HepG2 (cell line): Measurements from ENCODE around the gene SEMA3F. TPM values are rescaled to one million over a fixed set of nuclear protein-coding genes. Genes with fewer than 3 reads are reported as not detected.

Experiments used
- ATAC-seq: fragments of 200-7000 bp; cut with Tn5 transposase; 3 replicates; pipeline ENCODE4 v1.9.1; 2020; ENCODE audit warnings: mild to moderate bottlenecking, moderate library complexity
- BruUV-seq: library from RNA; stranded (reverse); fragments of 400-500 nt; replicated peaks from 2 replicates; lab custom pipeline; 2021; lab: Mats Ljungman, UMichigan
- CTCF ChIA-PET: fragments of 300-600 bp; formaldehyde crosslinking; extraction: SDS; loops from one replicate; lab custom pipeline; 2021; ENCODE audit warnings: low total read pairs, inconsistent platforms, low intra/inter-chr PET ratio; lab: Yijun Ruan, JAX
- POLR2A ChIA-PET: fragments of 350-600 bp; sonication (Branson Sonifier 250); formaldehyde crosslinking; loops from one replicate; lab custom pipeline; 2020; ENCODE audit warnings: antibody characterized with exemption, inconsistent platforms; lab: Yijun Ruan, JAX
- DNase-seq: peaks from one replicate; pipeline ENCODE4 v3.0.0-alpha.2; 2015; ENCODE audit warnings: low spot score
- FAIRE-seq: peaks from 3 replicates; lab custom pipeline; 2011; peaks lifted over from hg19 to GRCh38; lab: Jason Lieb, UNC
- H2AFZ ChIP-seq: one replicate; pipeline ENCODE4 v1.6.1; 2011; ENCODE audit warnings: low read length, inconsistent platforms
- H3K27ac ChIP-seq: fragments of 300-600 bp; 3 replicates; pipeline ENCODE4 v1.8.0; 2011; ENCODE audit warnings: mixed run types, mild to moderate bottlenecking, mixed read lengths, low read length, inconsistent platforms; ENCODE audit not compliant: insufficient read depth; ENCODE audit errors: extremely low read length
- H3K27me3 ChIP-seq, 2 experiments: fragments of 200-600 bp in 1 of 2; 2 replicates in 1 of 2; 3 replicates in 1 of 2; pipeline versions ENCODE4 v1.6.0 to v1.8.0; 2011; ENCODE audit warnings: low read length in 2 of 2, mild to moderate bottlenecking in 2 of 2, moderate library complexity in 2 of 2, inconsistent platforms in 1 of 2; ENCODE audit not compliant: insufficient read depth in 2 of 2, control insufficient read depth in 1 of 2
- H3K36me3 ChIP-seq, 2 experiments: fragments of 200-600 bp in 1 of 2; replicated peaks in 1 of 2; 2 replicates in 1 of 2; 3 replicates in 1 of 2; pipeline versions ENCODE4 v1.5.1 to v1.8.0; 2011; ENCODE audit warnings: low read length in 2 of 2, inconsistent platforms in 1 of 2; ENCODE audit not compliant: insufficient read depth in 2 of 2, control insufficient read depth in 1 of 2
- H3K4me1 ChIP-seq: 2 replicates; pipeline ENCODE4 v1.5.1; 2012; ENCODE audit warnings: low read length, inconsistent platforms; ENCODE audit not compliant: insufficient read depth
- H3K4me2 ChIP-seq: 2 replicates; pipeline ENCODE4 v1.6.0; 2011; ENCODE audit warnings: low read depth, low read length, inconsistent platforms
- H3K4me3 ChIP-seq, 3 experiments: fragments of 200-600 bp in 1 of 3; sonication (generic), shearing (Covaris generic) in 1 of 3; replicated peaks in 1 of 3; 2 replicates each; pipeline ENCODE4 v1.5.1; 2011 to 2016; ENCODE audit warnings: low read length in 3 of 3, inconsistent platforms in 2 of 3, low read depth in 2 of 3, mild to moderate bottlenecking in 2 of 3, control low read depth in 1 of 3, mixed read lengths in 1 of 3; ENCODE audit not compliant: insufficient read depth in 1 of 3
- H3K79me2 ChIP-seq: one replicate; pipeline ENCODE4 v1.6.1; 2011; ENCODE audit warnings: low read length, inconsistent platforms; ENCODE audit not compliant: insufficient read depth
- H3K9ac ChIP-seq: 2 replicates; pipeline ENCODE4 v1.6.0; 2011; ENCODE audit warnings: mild to moderate bottlenecking, low read depth, low read length, inconsistent platforms; ENCODE audit not compliant: insufficient read depth
- H3K9me3 ChIP-seq: 2 replicates; pipeline ENCODE4 v1.5.1; 2012; ENCODE audit warnings: mild to moderate bottlenecking, low read length
- H4K20me1 ChIP-seq: 2 replicates; pipeline ENCODE4 v1.6.0; 2011; ENCODE audit warnings: inconsistent platforms, mild to moderate bottlenecking, low read length, moderate library complexity; ENCODE audit not compliant: insufficient read depth
- CHD4 ChIP-seq: fragments of 200-600 bp; sonication (generic); IDR thresholded peaks from 2 replicates; pipeline ENCODE4 v1.7.0; 2017; ENCODE audit warnings: mild to moderate bottlenecking, low read length, borderline replicate concordance
- GTF2F1 ChIP-seq: fragments of 150-350 bp; IDR thresholded peaks from 2 replicates; pipeline ENCODE4 v1.6.1; 2014; ENCODE audit warnings: low read length
- NCOR1 ChIP-seq: fragments of 200-600 bp; sonication (generic); IDR thresholded peaks from 2 replicates; pipeline ENCODE4 v1.7.0; 2017; ENCODE audit warnings: antibody characterized with exemption, low read length, borderline replicate concordance
- PAX8 ChIP-seq: sonication (generic); formaldehyde crosslinking; IDR thresholded peaks from 2 replicates; pipeline ENCODE4 v1.8.0; 2022; ENCODE audit warnings: mild to moderate bottlenecking, missing genetic modification reagents, borderline replicate concordance
- ZNF768 ChIP-seq: sonication (generic); formaldehyde crosslinking; IDR thresholded peaks from 2 replicates; pipeline ENCODE4 v1.4.0; 2020; ENCODE audit warnings: missing genetic modification reagents
- ZNF773 ChIP-seq: sonication (generic); formaldehyde crosslinking; IDR thresholded peaks from 2 replicates; pipeline ENCODE4 v1.4.0; 2020; ENCODE audit warnings: missing genetic modification reagents, borderline replicate concordance
- ZNF777 ChIP-seq: sonication (generic); formaldehyde crosslinking; IDR thresholded peaks from 2 replicates; pipeline ENCODE4 v1.4.0; 2020; ENCODE audit warnings: missing genetic modification reagents
- ZNF891 ChIP-seq: sonication (generic); formaldehyde crosslinking; IDR thresholded peaks from 2 replicates; pipeline ENCODE4 v1.5.0; 2020; ENCODE audit warnings: mild to moderate bottlenecking, missing genetic modification reagents
- WGBS: methylation state at CpG from one replicate; pipeline ENCODE4 v1.1.6; 2017; ENCODE audit warnings: low lambda C conversion rate; 5-methylcytosine and 5-hydroxymethylcytosine counted together
- in situ Hi-C: cut with HindIII; loops from 2 replicates; pipeline ENCODE4 v1.10.0; 2017; ENCODE audit warnings: low pct_unique_long_range_greater_than_20kb; ENCODE audit not compliant: extremely low pct_ligation_motif_present
- intact Hi-C: fragments of 100-400 bp; cut with micrococcal nuclease; formaldehyde crosslinking; loops from one replicate; pipeline ENCODE4 v1.10.0; 2022; ENCODE audit not compliant: unreplicated experiment
- polyA plus RNA-seq, 8 experiments: library from polyadenylated mRNA; depleted of rRNA in 3 of 8; stranded (reverse) in 7 of 8; unstranded in 1 of 8; fragments of >200 nt; fragmentation: Illumina TruSeq in 4 of 8; extraction: Trizol in 4 of 8; gene quantifications; 2 replicates each; pipeline versions ENCODE4 v1.2.1 to v1.2.3, GENCODE V29; 2011 to 2016; ENCODE audit warnings: low read depth in 4 of 8, missing spikeins in 1 of 8, mixed read lengths in 1 of 8; ENCODE audit not compliant: insufficient read depth in 1 of 8
- total RNA-seq, 5 experiments: library from RNA; depleted of rRNA; stranded (reverse); fragments of >200 nt; fragmentation: Illumina TruSeq; extraction: Trizol; gene quantifications; 2 replicates each; pipeline ENCODE4 v1.2.3, GENCODE V29; 2016; ENCODE audit warnings: low read depth in 1 of 5
- TF ChIP-seq, protein P1 (sequence below): sonication (generic); formaldehyde crosslinking; IDR thresholded peaks from 2 replicates; pipeline ENCODE4 v1.8.0; 2022; ENCODE audit warnings: mild to moderate bottlenecking, missing genetic modification reagents, moderate library complexity
- TF ChIP-seq, protein P2 (sequence below): sonication (generic); formaldehyde crosslinking; conservative IDR thresholded peaks from 2 replicates; pipeline ENCODE4 v1.4.0; 2020; ENCODE audit warnings: missing genetic modification reagents
- TF ChIP-seq, protein P3 (sequence below): sonication (generic); formaldehyde crosslinking; IDR thresholded peaks from 2 replicates; pipeline ENCODE4 v1.4.0; 2020; ENCODE audit warnings: missing genetic modification reagents, mild to moderate bottlenecking, borderline replicate concordance
- TF ChIP-seq, protein P4 (sequence below): sonication (generic); formaldehyde crosslinking; IDR thresholded peaks from 2 replicates; pipeline ENCODE4 v1.9.0; 2021; ENCODE audit warnings: mild to moderate bottlenecking, missing genetic modification reagents

SEMA3F gene
- total and polyA plus RNA-seq, 2 of the 13 experiments (the other 11 are each of a cell fraction or from before 2014, with no cell fraction given), result 7.6 to 17.2 TPM

DNA sequence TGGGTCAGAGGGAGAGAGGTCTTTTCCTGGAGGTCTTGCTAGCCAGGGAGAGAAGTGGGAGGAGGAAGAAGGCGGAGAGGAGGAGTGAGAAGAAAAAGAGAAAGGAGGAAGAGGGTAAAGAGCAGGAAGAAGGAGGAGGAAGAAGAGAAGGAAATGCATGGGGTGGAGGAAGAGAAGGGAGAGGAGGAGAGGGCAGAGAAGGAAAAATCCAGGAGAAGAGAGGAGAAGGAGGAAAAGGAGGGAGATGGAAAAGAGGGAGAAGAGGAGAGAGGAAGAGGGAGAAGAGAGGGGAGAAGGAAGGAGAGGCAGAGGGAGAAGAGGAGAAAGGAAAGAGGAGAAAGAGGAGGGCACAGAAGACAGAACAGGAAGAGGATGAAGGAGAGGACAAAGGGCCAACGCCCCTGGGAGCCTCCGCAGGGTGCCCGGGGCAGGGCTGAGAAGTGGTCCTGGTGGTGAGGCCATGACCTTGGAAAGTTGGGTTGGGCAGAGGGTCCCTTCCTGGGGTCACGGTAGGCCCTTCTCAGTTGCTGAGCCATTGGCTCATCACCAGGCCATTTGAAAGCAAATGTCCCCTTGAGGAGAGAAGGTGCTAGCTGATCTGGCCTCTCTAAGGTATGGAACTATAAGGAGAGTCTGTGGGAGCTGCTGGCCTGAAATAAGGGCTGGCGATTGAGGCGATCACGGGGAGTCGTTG is 1.2 kb upstream of the SEMA3F start (continued):
- TF ChIP-seq, protein P1, sequence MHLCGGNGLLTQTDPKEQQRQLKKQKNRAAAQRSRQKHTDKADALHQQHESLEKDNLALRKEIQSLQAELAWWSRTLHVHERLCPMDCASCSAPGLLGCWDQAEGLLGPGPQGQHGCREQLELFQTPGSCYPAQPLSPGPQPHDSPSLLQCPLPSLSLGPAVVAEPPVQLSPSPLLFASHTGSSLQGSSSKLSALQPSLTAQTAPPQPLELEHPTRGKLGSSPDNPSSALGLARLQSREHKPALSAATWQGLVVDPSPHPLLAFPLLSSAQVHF, result no peak
- TF ChIP-seq ZNF891 (CRISPR knock-in tag), result 0 out of 2 replicates have a peak, but pooled peaks have one; percentile 31

DNA sequence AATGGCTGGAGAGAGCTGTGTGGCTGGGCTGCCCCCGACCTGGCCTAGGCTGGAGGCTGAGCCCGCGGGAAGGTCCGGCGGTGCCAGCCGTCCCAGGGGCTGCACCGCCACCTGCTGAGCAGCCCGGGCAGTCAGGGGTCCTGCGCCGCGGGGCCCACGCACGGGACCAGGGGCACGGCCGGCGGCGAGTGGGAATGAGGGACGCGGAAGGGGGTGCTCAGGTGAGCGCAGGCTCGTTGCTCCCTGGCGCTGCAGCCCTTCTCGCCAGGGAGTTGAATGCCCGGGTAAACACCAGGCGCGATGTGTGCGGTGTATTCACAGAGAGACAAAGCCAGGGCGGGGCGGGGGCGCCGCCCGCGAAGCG is 666 bp upstream of the SEMA3F start:
- FAIRE-seq, result no peak
- DNase-seq, result no peak
- peaks cover 7% of the 10 kb centered on the region for H3K79me2 ChIP-seq
- H3K4me3 ChIP-seq, result peak overlapping the region; percentile 46 to 84 (median 81); a peak in 4 of 6 replicates
- WGBS, result 0% methylated on average over 3 of the region's 34 CpGs
- no peak overlapping the region for H3K27ac ChIP-seq
- no peaks in the 10 kb centered on the region for H3K9me3 ChIP-seq
- no peak overlapping the region for H2AFZ ChIP-seq
- in situ Hi-C loops (no loop called here), intact Hi-C loops (loop anchor here (1.0 kb wide), 1 partner anchor 33 kb away; no protein-coding TSS in a partner anchor)
- CTCF ChIA-PET, result interaction anchor here (0.9 to 3.0 kb wide), 4 partner anchors 21 to 35 kb away, joined by 3 to 22 read pairs (median 7); no protein-coding TSS in a partner anchor
- peak overlapping the region; percentile 32; the same call in 1 of the 2 replicates for H3K9ac ChIP-seq
- peaks cover 80% of the 10 kb centered on the region for H3K4me1 ChIP-seq
- no peaks in the 10 kb centered on the region for H4K20me1 ChIP-seq
- no peaks in the 10 kb centered on the region for H3K36me3 ChIP-seq
- peak; percentile 53 for ATAC-seq
- POLR2A ChIA-PET, result interaction anchor here (0.9 to 1.0 kb wide), 2 partner anchors 17 to 56 kb away, joined by 3 to 4 read pairs; no protein-coding TSS in a partner anchor
- H3K27me3 ChIP-seq, result peaks cover 0 to 15% of the 10 kb centered on the region in 2 experiments; a peak in 2 of 5 replicates
- H3K4me2 ChIP-seq, result peak overlapping the region; percentile 85
- no TSS peak for BruUV-seq
- TF ChIP-seq, protein P2, sequence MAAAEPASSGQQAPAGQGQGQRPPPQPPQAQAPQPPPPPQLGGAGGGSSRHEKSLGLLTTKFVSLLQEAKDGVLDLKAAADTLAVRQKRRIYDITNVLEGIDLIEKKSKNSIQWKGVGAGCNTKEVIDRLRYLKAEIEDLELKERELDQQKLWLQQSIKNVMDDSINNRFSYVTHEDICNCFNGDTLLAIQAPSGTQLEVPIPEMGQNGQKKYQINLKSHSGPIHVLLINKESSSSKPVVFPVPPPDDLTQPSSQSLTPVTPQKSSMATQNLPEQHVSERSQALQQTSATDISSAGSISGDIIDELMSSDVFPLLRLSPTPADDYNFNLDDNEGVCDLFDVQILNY (CRISPR knock-in tag), result no peak
- peak; percentile 54; the same call in 1 of the 2 replicates for TF ChIP-seq ZNF777
- peak; percentile 34; the same call in 1 of the 2 replicates for TF ChIP-seq ZNF773 (CRISPR knock-in tag)
- no peak for TF ChIP-seq GTF2F1
- TF ChIP-seq CHD4, result no peak
- TF ChIP-seq NCOR1, result no peak
- TF ChIP-seq, protein P3, sequence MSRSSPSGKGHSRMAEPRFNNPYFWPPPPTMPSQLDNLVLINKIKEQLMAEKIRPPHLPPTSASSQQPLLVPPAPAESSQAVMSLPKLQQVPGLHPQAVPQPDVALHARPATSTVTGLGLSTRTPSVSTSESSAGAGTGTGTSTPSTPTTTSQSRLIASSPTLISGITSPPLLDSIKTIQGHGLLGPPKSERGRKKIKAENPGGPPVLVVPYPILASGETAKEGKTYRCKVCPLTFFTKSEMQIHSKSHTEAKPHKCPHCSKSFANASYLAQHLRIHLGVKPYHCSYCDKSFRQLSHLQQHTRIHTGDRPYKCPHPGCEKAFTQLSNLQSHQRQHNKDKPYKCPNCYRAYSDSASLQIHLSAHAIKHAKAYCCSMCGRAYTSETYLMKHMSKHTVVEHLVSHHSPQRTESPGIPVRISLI (CRISPR knock-in tag), result no peak
- TF ChIP-seq, protein P4, sequence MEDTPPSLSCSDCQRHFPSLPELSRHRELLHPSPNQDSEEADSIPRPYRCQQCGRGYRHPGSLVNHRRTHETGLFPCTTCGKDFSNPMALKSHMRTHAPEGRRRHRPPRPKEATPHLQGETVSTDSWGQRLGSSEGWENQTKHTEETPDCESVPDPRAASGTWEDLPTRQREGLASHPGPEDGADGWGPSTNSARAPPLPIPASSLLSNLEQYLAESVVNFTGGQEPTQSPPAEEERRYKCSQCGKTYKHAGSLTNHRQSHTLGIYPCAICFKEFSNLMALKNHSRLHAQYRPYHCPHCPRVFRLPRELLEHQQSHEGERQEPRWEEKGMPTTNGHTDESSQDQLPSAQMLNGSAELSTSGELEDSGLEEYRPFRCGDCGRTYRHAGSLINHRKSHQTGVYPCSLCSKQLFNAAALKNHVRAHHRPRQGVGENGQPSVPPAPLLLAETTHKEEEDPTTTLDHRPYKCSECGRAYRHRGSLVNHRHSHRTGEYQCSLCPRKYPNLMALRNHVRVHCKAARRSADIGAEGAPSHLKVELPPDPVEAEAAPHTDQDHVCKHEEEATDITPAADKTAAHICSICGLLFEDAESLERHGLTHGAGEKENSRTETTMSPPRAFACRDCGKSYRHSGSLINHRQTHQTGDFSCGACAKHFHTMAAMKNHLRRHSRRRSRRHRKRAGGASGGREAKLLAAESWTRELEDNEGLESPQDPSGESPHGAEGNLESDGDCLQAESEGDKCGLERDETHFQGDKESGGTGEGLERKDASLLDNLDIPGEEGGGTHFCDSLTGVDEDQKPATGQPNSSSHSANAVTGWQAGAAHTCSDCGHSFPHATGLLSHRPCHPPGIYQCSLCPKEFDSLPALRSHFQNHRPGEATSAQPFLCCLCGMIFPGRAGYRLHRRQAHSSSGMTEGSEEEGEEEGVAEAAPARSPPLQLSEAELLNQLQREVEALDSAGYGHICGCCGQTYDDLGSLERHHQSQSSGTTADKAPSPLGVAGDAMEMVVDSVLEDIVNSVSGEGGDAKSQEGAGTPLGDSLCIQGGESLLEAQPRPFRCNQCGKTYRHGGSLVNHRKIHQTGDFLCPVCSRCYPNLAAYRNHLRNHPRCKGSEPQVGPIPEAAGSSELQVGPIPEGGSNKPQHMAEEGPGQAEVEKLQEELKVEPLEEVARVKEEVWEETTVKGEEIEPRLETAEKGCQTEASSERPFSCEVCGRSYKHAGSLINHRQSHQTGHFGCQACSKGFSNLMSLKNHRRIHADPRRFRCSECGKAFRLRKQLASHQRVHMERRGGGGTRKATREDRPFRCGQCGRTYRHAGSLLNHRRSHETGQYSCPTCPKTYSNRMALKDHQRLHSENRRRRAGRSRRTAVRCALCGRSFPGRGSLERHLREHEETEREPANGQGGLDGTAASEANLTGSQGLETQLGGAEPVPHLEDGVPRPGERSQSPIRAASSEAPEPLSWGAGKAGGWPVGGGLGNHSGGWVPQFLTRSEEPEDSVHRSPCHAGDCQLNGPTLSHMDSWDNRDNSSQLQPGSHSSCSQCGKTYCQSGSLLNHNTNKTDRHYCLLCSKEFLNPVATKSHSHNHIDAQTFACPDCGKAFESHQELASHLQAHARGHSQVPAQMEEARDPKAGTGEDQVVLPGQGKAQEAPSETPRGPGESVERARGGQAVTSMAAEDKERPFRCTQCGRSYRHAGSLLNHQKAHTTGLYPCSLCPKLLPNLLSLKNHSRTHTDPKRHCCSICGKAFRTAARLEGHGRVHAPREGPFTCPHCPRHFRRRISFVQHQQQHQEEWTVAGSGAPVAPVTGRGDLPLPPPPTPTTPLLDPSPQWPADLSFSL, result no peak
- no peak for TF ChIP-seq PAX8 (CRISPR knock-in tag)
- TF ChIP-seq ZNF768 (CRISPR knock-in tag), result peak; percentile 51; the same call in 1 of the 2 replicates
